Stimulated activated CD8-positive, alpha-beta memory T cell treated with anti-CD3 and anti-CD28 coated beads, Interleukin-2, amount 100 ng/mL, for 1 hour (primary cell): Measurements from ENCODE around the gene HAND2.

Experiments
- DNase-seq, 2 donors: peaks; one replicate each; pipeline ENCODE4 v3.0.0-alpha.2; 2020; ENCODE audit warnings: low read depth in 2 of 2

HAND2 gene

GRCh38 chr4:173502282-173502681 is 27.7 kb downstream of the HAND2 start:
- no peak for DNase-seq

- no peak for DNase-seq
Observed at GRCh38 chr4:173501592-173502150, 28.4 kb downstream of the HAND2 start.

DNA sequence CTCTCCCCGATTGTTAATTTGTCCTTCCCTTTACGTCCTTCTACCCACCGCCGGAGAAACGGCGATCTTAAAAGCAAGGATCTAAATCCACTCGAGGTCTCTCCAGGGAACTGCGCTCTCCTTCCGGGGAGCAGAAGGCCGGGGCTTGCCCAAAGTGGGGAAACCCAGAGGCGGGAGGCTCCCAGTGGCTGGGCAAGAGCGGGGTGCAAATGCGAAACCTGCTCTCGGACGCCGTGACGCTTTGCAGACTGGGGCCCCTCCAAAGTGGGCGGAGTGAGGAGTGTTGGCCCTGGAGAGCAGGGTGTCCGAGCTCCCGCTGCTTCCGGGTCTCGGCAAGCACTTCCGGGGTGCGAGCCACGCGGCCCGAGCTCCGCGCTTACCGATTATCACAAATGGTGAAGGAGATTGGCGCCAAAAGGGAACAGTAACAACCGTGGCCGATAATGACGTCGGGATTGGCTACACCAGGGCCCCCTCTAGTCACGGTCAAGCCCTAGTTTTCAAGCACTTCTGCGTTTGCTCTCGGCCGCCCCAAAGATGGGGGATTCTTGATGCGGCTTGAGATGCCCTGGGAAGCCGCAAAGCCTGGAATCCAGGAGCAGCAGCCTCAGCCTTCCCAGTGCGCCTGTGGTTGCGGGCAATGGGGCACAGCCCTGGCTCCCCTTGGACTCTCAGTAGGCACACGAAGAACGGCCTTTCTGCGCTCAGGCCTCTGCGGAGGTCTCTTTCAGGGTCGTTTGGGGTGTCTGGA is 29.0 kb downstream of the HAND2 start:
- no peak for DNase-seq

- no peak for DNase-seq
Observed at GRCh38 chr4:173499658-173500535, 30.1 kb downstream of the HAND2 start.

- no peak for DNase-seq
Observed at GRCh38 chr4:173498771-173499170, 31.3 kb downstream of the HAND2 start.

DNA sequence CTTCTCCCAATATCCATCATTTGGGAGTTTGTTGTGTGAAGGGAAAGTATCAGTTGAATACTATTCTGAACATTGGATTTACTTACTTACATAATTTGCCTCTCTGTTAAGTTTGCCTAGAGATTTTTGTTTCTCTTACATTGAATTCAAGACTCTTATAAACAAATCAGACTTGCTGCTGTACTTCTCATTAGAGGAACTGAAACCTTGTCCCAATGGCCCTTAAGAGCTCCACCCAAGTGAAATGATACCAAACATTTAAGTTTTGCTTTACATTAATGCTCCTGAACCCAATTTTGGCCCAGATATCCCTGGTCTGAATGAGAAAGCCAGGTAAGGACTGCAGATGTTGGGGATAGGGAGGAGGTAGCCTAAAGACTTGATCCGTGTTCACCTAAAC is 32.0 kb downstream of the HAND2 start:
- no peak for DNase-seq

- peak in 1 of 2 donors; percentile 26 for DNase-seq
Observed at GRCh38 chr4:173494013-173494970, 35.7 kb downstream of the HAND2 start.

GRCh38 chr4:173493041-173493440 is 37.0 kb downstream of the HAND2 start:
- DNase-seq = no peak

DNA sequence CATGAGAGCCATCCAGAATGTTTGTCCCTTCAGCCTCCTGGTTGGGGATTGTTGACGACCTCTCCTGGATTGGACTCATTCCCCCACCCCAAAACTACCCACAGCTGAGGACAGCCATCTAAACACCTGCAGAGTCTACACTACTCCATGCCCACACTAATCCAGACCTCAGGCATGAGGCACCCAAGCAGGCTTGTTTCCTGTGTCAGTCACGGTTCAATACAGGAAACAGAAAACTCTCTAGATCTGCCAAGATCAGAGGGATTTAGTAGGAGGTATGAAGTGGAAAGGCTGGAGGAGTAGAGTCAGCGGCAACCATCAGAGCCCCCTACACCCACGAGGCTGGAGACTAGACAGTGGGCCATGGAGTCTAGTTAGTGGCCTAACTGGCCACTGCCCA is 37.7 kb downstream of the HAND2 start:
- DNase-seq = no peak

- no peak for DNase-seq
Observed at GRCh38 chr4:173490817-173491528, 39.1 kb downstream of the HAND2 start.

- DNase-seq = no peak
Observed at GRCh38 chr4:173490256-173490655, 39.8 kb downstream of the HAND2 start.

DNA sequence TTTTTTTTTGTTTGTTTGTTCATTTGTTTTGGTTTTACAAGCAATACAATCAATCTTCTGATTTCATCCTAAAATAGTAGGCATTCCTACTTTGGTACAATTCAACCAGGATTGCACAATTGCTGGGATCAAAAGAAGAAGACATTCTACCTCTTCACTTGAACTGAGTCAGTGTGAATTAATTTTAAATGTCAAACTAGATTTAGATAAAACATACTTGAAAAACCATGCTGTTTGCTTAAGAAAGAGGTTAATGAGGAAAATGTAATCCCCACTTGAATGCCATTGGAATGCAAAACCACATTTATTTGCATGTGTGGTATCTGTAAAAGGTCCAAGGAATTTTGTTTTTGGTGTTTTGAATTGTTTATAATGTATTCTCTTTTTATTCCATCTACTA is 40.5 kb downstream of the HAND2 start:
- DNase-seq = no peak

GRCh38 chr4:173488656-173489055 is 41.4 kb downstream of the HAND2 start:
- DNase-seq = no peak

DNA sequence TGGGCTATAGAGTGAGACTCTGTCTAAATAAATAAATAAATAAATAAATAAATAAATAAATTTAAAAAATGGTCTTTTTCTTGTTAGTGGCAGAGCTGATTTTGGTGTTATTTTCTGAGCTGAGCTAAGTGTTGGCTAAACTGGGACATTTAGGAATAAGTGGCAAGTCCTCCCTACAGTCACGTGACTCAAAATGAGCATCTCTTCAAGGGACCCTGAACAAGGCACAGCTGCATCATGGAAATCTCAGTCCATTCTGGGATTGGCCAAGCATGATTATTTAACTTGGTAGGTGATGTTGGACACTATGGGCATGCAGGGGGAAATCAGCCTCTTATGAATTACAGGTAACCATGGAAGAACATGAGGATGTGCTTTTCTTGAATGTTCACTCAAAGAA is 42.0 kb downstream of the HAND2 start:
- DNase-seq = no peak

GRCh38 chr4:173486714-173487392 is 43.2 kb downstream of the HAND2 start:
- DNase-seq = no peak

DNA sequence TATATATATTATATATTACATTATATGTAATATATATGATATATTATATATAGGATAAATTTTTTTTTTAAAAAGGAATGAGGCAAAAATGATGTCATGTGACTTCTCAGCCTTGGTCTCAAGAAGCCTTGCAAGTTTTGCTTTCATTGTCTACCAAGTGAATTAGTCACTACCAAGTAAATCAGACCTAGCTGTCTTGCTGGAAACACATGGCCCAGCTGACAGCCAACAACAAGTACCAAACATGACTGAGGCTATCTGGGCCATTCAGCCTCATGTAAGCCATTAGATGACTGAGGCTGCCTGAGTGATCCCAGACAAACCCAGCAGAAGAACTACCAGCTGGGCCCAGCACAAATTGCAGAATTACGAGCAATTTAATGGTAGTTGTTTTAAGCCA is 44.9 kb downstream of the HAND2 start:
- no peak for DNase-seq

GRCh38 chr4:173482330-173482931 is 47.6 kb downstream of the HAND2 start:
- DNase-seq = no peak

- DNase-seq = no peak
Observed at GRCh38 chr4:173478913-173479283, 51.1 kb downstream of the HAND2 start.

DNA sequence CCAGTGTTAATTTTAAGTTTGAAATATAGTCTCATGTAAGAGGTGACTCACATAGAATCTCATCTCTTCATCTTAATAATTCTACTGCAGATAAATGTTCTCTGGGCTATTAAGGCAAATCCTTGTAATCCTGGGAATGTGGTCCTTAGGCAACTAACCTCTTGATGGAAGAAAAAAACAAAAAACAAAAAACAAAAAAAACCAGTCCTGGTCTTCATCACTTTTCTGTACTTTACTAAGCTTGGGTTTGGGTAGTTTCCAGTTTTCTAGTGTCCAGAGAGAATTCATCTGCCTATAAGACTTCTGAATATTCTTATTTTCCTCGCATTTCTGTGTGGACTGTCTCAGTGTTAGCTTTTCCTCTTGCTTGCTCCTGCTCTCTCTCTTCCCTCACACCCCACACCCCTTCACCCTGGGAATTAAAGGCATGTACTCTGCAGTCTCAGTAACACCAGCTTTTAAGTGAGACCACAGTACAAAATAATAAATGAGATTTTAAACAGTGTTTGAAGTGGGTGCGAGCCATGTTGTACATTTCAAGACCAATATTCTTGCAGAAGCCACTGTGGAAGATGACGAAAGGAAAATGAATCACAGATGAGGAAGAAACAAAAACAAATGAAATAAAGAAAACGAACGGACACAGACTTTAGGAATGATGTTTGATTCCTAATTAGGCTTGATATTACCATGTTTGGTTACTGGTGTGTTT is 51.7 kb downstream of the HAND2 start:
- no peak for DNase-seq
